ENCODE measurements around the gene PLXND1. TPM values are rescaled to one million over a fixed set of nuclear protein-coding genes. Genes with fewer than 3 reads are reported as not detected.

The PLXND1 gene
- total RNA-seq, 4 donors from 2014 or later: 45.0 to 77.9 (median 61.5) TPM

- WGBS, 2 donors (ENCODE audit: low coverage in 1 of 2): 87 to 93% methylated on average over 8 to 9 of the region's 15 CpGs
- no peak overlapping the region for H3K4me3 ChIP-seq
Observed at GRCh38 chr3:129558081-129558771, 48.2 kb downstream of the PLXND1 start.

GRCh38 chr3:129557548-129557894 is 49.0 kb downstream of the PLXND1 start:
- Histone ChIP-seq H3K4me1 (peaks cover 0 to 87% (median 36%) of the 10 kb centered on the region in 3 donors), H3K4me3 (no peak overlapping the region), H3K27me3 (no peaks in the 10 kb centered on the region), H3K9me3 (no peaks in the 10 kb centered on the region), H3K27ac (peak overlapping the region in 3 of 4 donors; percentile 15 to 82 (median 22)), H3K36me3 (peaks cover 0 to 59% of the 10 kb centered on the region in 2 donors)
- WGBS, 2 donors (ENCODE audit: low coverage in 1 of 2): 32 to 42% methylated on average over 5 to 7 of the region's 11 CpGs
- peak; percentile 26 for ATAC-seq
- TF ChIP-seq EP300 (IDR thresholded peaks at IDR 0.05) (no peak), POLR2A (IDR thresholded peaks at IDR 0.05) (no peak), POLR2AphosphoS5 (IDR thresholded peaks at IDR 0.05) (peak; percentile 68)

More at GRCh38 chr3:129558081-129558771, 48.2 kb downstream of the PLXND1 start:
- no peaks in the 10 kb centered on the region for H3K27me3 ChIP-seq
- H3K27ac ChIP-seq: peak overlapping the region in 3 of 4 donors; percentile 15 to 82 (median 22)
- no peak for ATAC-seq
- peaks cover 0 to 66% of the 10 kb centered on the region in 2 donors for H3K36me3 ChIP-seq
- TF ChIP-seq POLR2AphosphoS5 (IDR thresholded peaks at IDR 0.05): no peak
- TF ChIP-seq EP300 (IDR thresholded peaks at IDR 0.05): no peak
- no peak for TF ChIP-seq POLR2A (IDR thresholded peaks at IDR 0.05)
- H3K4me1 ChIP-seq: peaks cover 0 to 87% (median 36%) of the 10 kb centered on the region in 3 donors
- no peaks in the 10 kb centered on the region for H3K9me3 ChIP-seq

- ATAC-seq: no peak
- Histone ChIP-seq H3K27ac (peak overlapping the region in 2 of 4 donors; percentile 45 to 82), H3K9me3 (no peaks in the 10 kb centered on the region), H3K27me3 (no peaks in the 10 kb centered on the region), H3K4me3 (no peak overlapping the region), H3K36me3 (peaks cover 0 to 54% of the 10 kb centered on the region in 2 donors), H3K4me1 (peaks cover 0 to 84% (median 35%) of the 10 kb centered on the region in 3 donors)
- 79 to 95% methylated on average over 4 to 14 of the region's 31 CpGs for WGBS, 2 donors (ENCODE audit: low coverage in 1 of 2)
- TF ChIP-seq POLR2A (IDR thresholded peaks at IDR 0.05) (no peak), EP300 (IDR thresholded peaks at IDR 0.05) (no peak), POLR2AphosphoS5 (IDR thresholded peaks at IDR 0.05) (no peak), CTCF (IDR thresholded peaks at IDR 0.05) (no peak)
Observed at GRCh38 chr3:129556890-129557547, 49.5 kb downstream of the PLXND1 start.

- no peak for ATAC-seq
- peaks cover 0 to 49% of the 10 kb centered on the region in 2 donors for H3K36me3 ChIP-seq
- H3K4me3 ChIP-seq: no peak overlapping the region
- TF ChIP-seq EP300 (IDR thresholded peaks at IDR 0.05): no peak
- TF ChIP-seq CTCF (IDR thresholded peaks at IDR 0.05): no peak
- no peak for TF ChIP-seq POLR2A (IDR thresholded peaks at IDR 0.05)
- no peak for TF ChIP-seq POLR2AphosphoS5 (IDR thresholded peaks at IDR 0.05)
- H3K9me3 ChIP-seq: no peaks in the 10 kb centered on the region
- H3K4me1 ChIP-seq: peaks cover 0 to 77% (median 28%) of the 10 kb centered on the region in 3 donors
- H3K27ac ChIP-seq: peak overlapping the region in 1 of 4 donors; percentile 24
- no CpG with 5 or more reads among the region's 15 CpGs for WGBS, 2 donors (ENCODE audit: low coverage in 1 of 2)
- no peaks in the 10 kb centered on the region for H3K27me3 ChIP-seq
Observed at GRCh38 chr3:129556358-129556695, 50.1 kb downstream of the PLXND1 start.

- peak overlapping the region in 2 of 4 donors; percentile 24 to 45 for H3K27ac ChIP-seq
Observed at GRCh38 chr3:129555616-129556357, 50.7 kb downstream of the PLXND1 start.

More at GRCh38 chr3:129555616-129556357, 50.7 kb downstream of the PLXND1 start:
- TF ChIP-seq POLR2A (IDR thresholded peaks at IDR 0.05) (no peak), CTCF (IDR thresholded peaks at IDR 0.05) (no peak), POLR2AphosphoS5 (IDR thresholded peaks at IDR 0.05) (no peak)
- no peaks in the 10 kb centered on the region for H3K9me3 ChIP-seq
- peaks cover 0 to 72% (median 22%) of the 10 kb centered on the region in 3 donors for H3K4me1 ChIP-seq
- WGBS, 2 donors (ENCODE audit: low coverage in 1 of 2): 39 to 45% methylated on average over 2 of the region's 18 CpGs
- ATAC-seq: no peak
- no peaks in the 10 kb centered on the region for H3K27me3 ChIP-seq
- no peak overlapping the region for H3K4me3 ChIP-seq
- peaks cover 0 to 49% of the 10 kb centered on the region in 2 donors for H3K36me3 ChIP-seq
